ENCODE data around the gene RARRES1.

GRCh38 chr3:158768881-158769543, 36.8 kb upstream of the RARRES1 start:
- TF ChIP-seq CTCF (IDR thresholded peaks at IDR 0.05), result no peak
- no peak for TF ChIP-seq POLR2A (IDR thresholded peaks at IDR 0.05)
- TF ChIP-seq POLR2AphosphoS5 (IDR thresholded peaks at IDR 0.05), result peak in 2 of 3 donors; percentile 62 to 83

Data from breast epithelium (tissue), 3 donors.